GM18508 (cell line): Measurements from ENCODE around the gene FAM114A1.
"Not testable (repeated sequence)": the region's sequence is repeated elsewhere in the genome, so short reads cannot be mapped to it uniquely, and the experiment has no call there.

Experiments
- ATAC-seq: cut with Tn5 transposase; IDR thresholded peaks from one replicate; pipeline ENCODE4 v1.9.1; 2021; ENCODE audit warnings: moderate number of reproducible peaks; ENCODE audit not compliant: insufficient read depth, unreplicated experiment

Gene FAM114A1

GRCh38 chr4:38958453-38959190 is 91.0 kb downstream of the FAM114A1 start:
- no peak for ATAC-seq

DNA sequence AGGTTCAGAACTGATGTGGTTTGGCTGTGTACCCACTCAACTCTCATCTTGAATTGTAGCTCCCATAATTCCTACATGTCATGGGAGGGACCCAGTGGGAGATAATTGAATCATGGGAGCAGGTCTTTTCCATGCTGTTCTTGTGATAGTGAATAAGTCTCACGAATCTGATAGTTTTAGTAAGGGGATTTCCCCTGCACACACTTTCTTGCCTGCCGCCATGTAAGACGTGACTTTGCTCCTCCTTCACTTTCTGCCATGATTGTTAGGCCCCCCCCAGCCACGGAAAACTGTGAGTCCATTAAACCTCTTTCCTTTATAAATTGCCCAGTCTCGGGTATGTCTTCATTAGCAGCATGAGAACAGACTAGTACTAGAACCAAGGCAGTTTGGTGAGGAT is 91.6 kb downstream of the FAM114A1 start:
- not testable (repeated sequence) for ATAC-seq

GRCh38 chr4:38964942-38965775 is 97.6 kb downstream of the FAM114A1 start:
- ATAC-seq, result no peak

DNA sequence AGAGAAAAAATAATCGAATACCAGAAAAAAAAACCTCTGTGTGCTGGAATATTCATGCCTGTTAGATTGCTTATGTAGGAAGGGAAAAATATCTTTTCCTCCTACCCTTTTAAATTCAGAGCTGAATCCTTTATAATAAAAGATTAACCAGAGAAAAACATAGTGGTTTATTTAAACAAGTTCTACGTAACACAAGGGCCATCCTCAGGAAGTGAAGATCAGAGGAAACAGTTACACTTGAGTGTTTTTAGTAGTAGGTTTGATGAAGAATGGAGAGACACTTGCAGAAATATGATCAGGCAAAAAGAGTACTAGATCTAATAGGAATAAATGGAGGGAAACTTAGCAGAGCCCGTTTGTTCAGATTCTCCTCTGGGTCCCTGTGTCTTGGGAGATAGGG is 98.3 kb downstream of the FAM114A1 start:
- ATAC-seq, result no peak

- no peak for ATAC-seq
These were observed 99.9 kb downstream of the FAM114A1 start for GRCh38 chr4:38967260-38968095.

- no peak for ATAC-seq
These were observed 101.1 kb downstream of the FAM114A1 start for GRCh38 chr4:38968668-38969067.

- ATAC-seq, result no peak
These were observed 108.7 kb downstream of the FAM114A1 start for GRCh38 chr4:38976308-38976707.

- no peak for ATAC-seq
These were observed 111.5 kb downstream of the FAM114A1 start for GRCh38 chr4:38979081-38979480.

GRCh38 chr4:38979511-38980230 is 112.1 kb downstream of the FAM114A1 start:
- ATAC-seq, result no peak

GRCh38 chr4:38980903-38981676 is 113.5 kb downstream of the FAM114A1 start:
- no peak for ATAC-seq

- no peak for ATAC-seq
These were observed 114.9 kb downstream of the FAM114A1 start for GRCh38 chr4:38982361-38983095.

- ATAC-seq, result no peak
These were observed 115.7 kb downstream of the FAM114A1 start for GRCh38 chr4:38983291-38983690.

DNA sequence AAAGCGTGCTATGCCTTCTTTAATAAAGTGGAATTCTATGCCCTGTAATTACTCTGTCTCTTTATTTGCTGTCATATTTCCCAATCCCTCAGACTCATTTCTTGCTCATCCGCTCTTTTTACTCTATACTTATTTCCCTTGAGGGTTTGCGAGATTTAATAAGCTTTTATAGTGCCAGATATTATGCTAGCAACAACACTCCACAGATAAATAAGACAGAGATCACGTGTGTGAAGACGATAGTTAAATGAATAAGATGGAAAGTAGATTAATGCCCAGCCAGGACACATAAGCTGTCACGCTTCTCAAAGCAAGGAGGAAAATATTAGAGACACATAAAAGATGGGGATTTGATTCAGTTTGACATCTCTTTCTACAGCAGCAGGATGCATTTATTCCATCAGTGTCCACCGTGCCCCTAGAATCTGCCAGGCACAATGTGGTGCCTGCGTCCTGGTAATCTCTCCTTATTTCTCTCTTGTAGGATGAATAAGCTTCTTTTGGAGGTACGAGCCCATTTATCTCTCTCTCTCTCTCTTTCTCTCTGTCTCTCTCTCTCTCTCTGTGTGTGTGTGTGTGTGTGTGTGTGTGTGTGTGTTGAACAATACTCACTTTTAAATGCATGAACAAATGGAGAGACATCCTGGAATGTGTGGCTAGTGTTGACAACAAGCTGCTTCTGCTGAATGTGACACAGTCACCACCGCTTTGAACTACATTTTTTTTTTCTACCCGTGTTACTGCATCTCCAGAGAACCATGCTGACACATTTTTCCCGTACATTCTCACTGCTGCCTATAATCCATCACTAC is 116.4 kb downstream of the FAM114A1 start:
- no peak for ATAC-seq

DNA sequence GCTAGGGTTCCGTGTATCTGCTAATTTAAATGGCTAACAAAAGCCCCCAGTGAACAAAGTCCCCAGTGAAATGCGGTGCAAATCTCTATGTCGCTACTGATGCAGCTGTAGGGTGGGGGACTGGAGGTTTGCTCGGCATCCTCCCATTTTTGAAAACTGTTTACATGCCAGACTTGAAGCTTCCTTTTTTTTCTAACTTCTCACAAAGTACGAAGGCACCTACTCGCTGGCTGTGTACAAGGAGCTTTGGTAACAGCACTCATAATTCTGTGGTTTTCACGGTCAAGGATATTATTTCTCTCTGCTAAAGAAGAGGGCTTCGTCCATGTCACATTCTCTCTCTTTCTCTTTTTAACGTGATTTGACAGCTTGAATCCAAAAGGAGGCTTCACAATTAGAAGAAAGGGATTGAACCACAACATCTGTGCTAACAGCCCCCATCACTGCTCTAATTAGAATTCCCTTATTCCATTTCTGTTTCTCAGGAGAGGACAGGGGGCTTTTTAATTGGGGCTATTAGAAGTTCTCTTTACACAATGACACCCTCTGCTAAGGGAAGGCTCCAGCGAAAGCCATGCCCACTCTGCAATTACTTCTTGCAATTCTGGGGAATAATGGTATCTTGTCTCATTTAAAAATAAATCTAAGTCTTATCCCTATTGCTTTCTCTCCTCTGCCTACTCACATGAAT is 117.9 kb downstream of the FAM114A1 start:
- no peak for ATAC-seq

GRCh38 chr4:38987491-38987890 is 119.9 kb downstream of the FAM114A1 start:
- no peak for ATAC-seq

DNA sequence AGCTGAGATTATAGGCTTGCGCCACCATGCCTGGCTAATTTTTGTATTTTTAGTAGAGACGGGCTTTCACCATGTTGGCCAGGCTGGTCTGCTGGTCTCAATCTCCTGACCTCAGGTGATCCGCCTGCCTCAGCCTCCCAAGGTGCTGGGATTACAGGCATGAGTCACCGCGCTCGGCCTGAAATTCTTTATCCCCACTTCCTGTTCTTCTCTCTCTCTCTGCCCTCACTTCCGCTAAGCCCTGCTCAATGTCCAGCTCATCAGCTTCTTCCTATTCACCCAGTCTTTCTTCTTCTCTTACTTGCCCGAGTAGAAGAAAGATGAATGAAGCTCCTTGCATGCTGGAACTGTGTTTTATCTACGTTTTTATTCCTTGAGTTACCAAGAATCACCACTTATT is 120.7 kb downstream of the FAM114A1 start:
- ATAC-seq, result not testable (repeated sequence)

DNA sequence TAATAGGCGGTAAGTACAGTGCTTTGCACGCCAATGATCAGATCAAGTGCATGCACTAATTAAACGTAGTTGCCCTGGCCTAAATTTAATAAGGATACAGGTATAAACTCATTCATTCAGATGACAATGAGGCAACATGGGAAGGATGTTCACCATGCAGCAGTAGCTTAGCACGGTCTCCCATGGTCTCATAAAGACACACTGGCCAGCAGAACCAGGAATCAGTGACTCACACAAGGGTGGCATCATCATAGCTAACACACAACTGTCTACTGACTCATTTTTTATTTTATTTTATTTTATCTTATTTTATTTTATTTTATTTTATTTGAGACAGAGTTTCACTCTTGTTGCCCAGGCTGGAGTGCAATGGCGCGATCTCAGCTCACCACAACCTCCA is 121.9 kb downstream of the FAM114A1 start:
- no peak for ATAC-seq
